K562 (cell line): ENCODE data around the gene EMP2. TPM values are rescaled to one million over a fixed set of nuclear protein-coding genes. Genes with fewer than 3 reads are reported as not detected.

Source experiments
- ATAC-seq: fragments of 200-7000 bp; cut with Tn5 transposase; 3 replicates; pipeline ENCODE4 v1.9.1; 2020; ENCODE audit warnings: moderate library complexity
- BruUV-seq: library from RNA; stranded (reverse); fragments of 400-500 nt; replicated peaks from 2 replicates; lab custom pipeline; 2021; lab: Mats Ljungman, UMichigan
- CTCF ChIA-PET: fragments of 300-600 bp; formaldehyde crosslinking; extraction: SDS; loops from one replicate; lab custom pipeline; 2021; ENCODE audit warnings: low intra/inter-chr PET ratio; lab: Yijun Ruan, JAX
- POLR2A ChIA-PET: fragments of 300-600, 350-650 bp; sonication (Branson Sonifier 250); formaldehyde crosslinking; extraction: SDS; loops from one replicate; lab custom pipeline; 2021; ENCODE audit warnings: antibody characterized with exemption, inconsistent platforms; lab: Yijun Ruan, JAX
- DNase-seq, 4 experiments: peaks; one replicate each; pipeline versions ENCODE4 v3.0.0 to v3.0.0-alpha.2; 2011 to 2018; ENCODE audit warnings: low spot score in 3 of 4, mixed read lengths in 3 of 4; ENCODE audit errors: extremely low read depth in 1 of 4
- FAIRE-seq: peaks from 2 replicates; lab custom pipeline; 2011; peaks lifted over from hg19 to GRCh38; lab: Jason Lieb, UNC
- H2AFZ ChIP-seq: 2 replicates; pipeline ENCODE4 v1.6.0; 2011; ENCODE audit warnings: low read depth, low read length, control low read depth, inconsistent platforms
- H3K27ac ChIP-seq: fragments of 200-600 bp; 3 replicates; pipeline ENCODE4 v1.8.0; 2011; ENCODE audit warnings: low read depth, mild to moderate bottlenecking, control low read depth, inconsistent platforms, low read length, moderate library complexity, mixed read lengths; ENCODE audit errors: extremely low read depth
- H3K27me3 ChIP-seq, 2 experiments: fragments of 300-600 bp in 1 of 2; 2 replicates in 1 of 2; 3 replicates in 1 of 2; pipeline versions ENCODE4 v1.6.0 to v1.8.0; 2011; ENCODE audit warnings: inconsistent platforms in 2 of 2, low read length in 2 of 2, mild to moderate bottlenecking in 1 of 2, mixed read lengths in 1 of 2, moderate library complexity in 1 of 2; ENCODE audit not compliant: control insufficient read depth in 2 of 2, insufficient read depth in 2 of 2
- H3K36me3 ChIP-seq: fragments of 300-600 bp; 3 replicates; pipeline ENCODE4 v1.8.0; 2011; ENCODE audit warnings: mild to moderate bottlenecking, low read length, inconsistent platforms; ENCODE audit not compliant: control insufficient read depth, insufficient read depth
- H3K4me1 ChIP-seq, 2 experiments: fragments of 200-600 bp in 1 of 2; replicated peaks in 1 of 2; 2 replicates in 1 of 2; 3 replicates in 1 of 2; pipeline versions ENCODE4 v1.5.1 to v1.8.0; 2011; ENCODE audit warnings: inconsistent platforms in 2 of 2, low read length in 2 of 2, mild to moderate bottlenecking in 1 of 2, mixed read lengths in 1 of 2, moderate library complexity in 1 of 2; ENCODE audit not compliant: control insufficient read depth in 2 of 2, insufficient read depth in 2 of 2
- H3K4me2 ChIP-seq: 2 replicates; pipeline ENCODE4 v1.6.1; 2011; ENCODE audit warnings: low read length, control low read depth, inconsistent platforms, mixed read lengths; ENCODE audit not compliant: insufficient read depth
- H3K4me3 ChIP-seq: fragments of 200-600 bp; sonication (generic), shearing (Covaris generic); 2 replicates; pipeline ENCODE4 v1.5.1; 2016; ENCODE audit warnings: control low read depth, inconsistent platforms
- H3K79me2 ChIP-seq: fragments of 200-600 bp; 3 replicates; pipeline ENCODE4 v1.8.0; 2011; ENCODE audit warnings: low read length, inconsistent platforms; ENCODE audit not compliant: control insufficient read depth, insufficient read depth
- H3K9ac ChIP-seq, 2 experiments: 2 replicates each; pipeline versions ENCODE4 v1.6.0 to v1.6.1; 2011; ENCODE audit warnings: low read depth in 2 of 2, low read length in 2 of 2, control low read depth in 1 of 2, inconsistent platforms in 1 of 2, mild to moderate bottlenecking in 1 of 2, mixed read lengths in 1 of 2; ENCODE audit not compliant: insufficient read depth in 1 of 2
- H3K9me1 ChIP-seq: one replicate; pipeline ENCODE4 v1.6.0; 2011; ENCODE audit warnings: inconsistent platforms, mild to moderate bottlenecking, low read length, moderate library complexity; ENCODE audit not compliant: control insufficient read depth, insufficient read depth
- H3K9me3 ChIP-seq: replicated peaks from 2 replicates; pipeline ENCODE4 v1.5.1; 2011; ENCODE audit warnings: low read depth, low read length, inconsistent platforms; ENCODE audit not compliant: control insufficient read depth, insufficient read depth
- H4K20me1 ChIP-seq: replicated peaks from 2 replicates; pipeline ENCODE4 v1.6.1; 2011; ENCODE audit warnings: low read length, inconsistent platforms, mixed read lengths; ENCODE audit not compliant: control insufficient read depth, insufficient read depth
- BCLAF1 ChIP-seq, 2 experiments: fragments of 450-650 bp in 1 of 2; IDR thresholded peaks; 2 replicates each; pipeline ENCODE4 v1.6.1; 2011 to 2017; ENCODE audit warnings: low read depth in 2 of 2, antibody characterized with exemption in 1 of 2, borderline replicate concordance in 1 of 2, low read length in 1 of 2, mild to moderate bottlenecking in 1 of 2, mixed read lengths in 1 of 2; ENCODE audit not compliant: control insufficient read depth in 1 of 2
- EP300 ChIP-seq: IDR thresholded peaks from 2 replicates; pipeline ENCODE4 v1.6.1; 2012; ENCODE audit warnings: low read length, improper control_type of control experiment
- FOXK2 ChIP-seq, 2 experiments: fragments of 450-650 bp; IDR thresholded peaks in 1 of 2; conservative IDR thresholded peaks in 1 of 2; 2 replicates each; pipeline ENCODE4 v1.6.1; 2016; ENCODE audit warnings: low read depth in 2 of 2, mild to moderate bottlenecking in 1 of 2
- KAT2B ChIP-seq: IDR thresholded peaks from one replicate; pipeline ENCODE4 v1.6.1; 2012; ENCODE audit warnings: low read depth, mild to moderate bottlenecking, control low read depth, inconsistent platforms, low read length, moderate library complexity
- MCM5 ChIP-seq: fragments of 450-650 bp; IDR thresholded peaks from 2 replicates; pipeline ENCODE4 v1.6.1; 2016; ENCODE audit warnings: low read depth
- MTA1 ChIP-seq: fragments of 450-650 bp; IDR thresholded peaks from 2 replicates; pipeline ENCODE4 v1.6.1; 2017; ENCODE audit warnings: borderline replicate concordance
- POLR3A ChIP-seq: IDR thresholded peaks from 2 replicates; pipeline ENCODE4 v1.6.1; 2011; ENCODE audit warnings: borderline replicate concordance, mild to moderate bottlenecking, moderate library complexity; ENCODE audit not compliant: insufficient read length, insufficient read depth; ENCODE audit errors: extremely low read depth
- SP1 ChIP-seq: sonication (generic); formaldehyde crosslinking; IDR thresholded peaks from 2 replicates; pipeline ENCODE4 v1.8.1; 2022; ENCODE audit warnings: mild to moderate bottlenecking, missing genetic modification reagents
- SRSF7 ChIP-seq: fragments of 200-400 bp; formaldehyde crosslinking; optimal IDR thresholded peaks from 2 replicates; pipeline ENCODE3; 2017; ENCODE audit warnings: mild to moderate bottlenecking, low read depth, low read length
- TBL1XR1 ChIP-seq, 2 experiments: IDR thresholded peaks; 2 replicates each; pipeline ENCODE4 v1.6.1; 2012; ENCODE audit warnings: improper control_type of control experiment in 2 of 2, low read length in 2 of 2, mild to moderate bottlenecking in 1 of 2
- THAP7 ChIP-seq: fragments of 250-450 bp; sonication (Bioruptor Pico); IDR thresholded peaks from 2 replicates; pipeline ENCODE4 v1.5.0; 2021
- ZFP1 ChIP-seq: fragments of 450-650 bp; formaldehyde crosslinking; IDR thresholded peaks from 2 replicates; pipeline ENCODE4 v1.4.0; 2020; ENCODE audit warnings: mild to moderate bottlenecking, mixed read lengths
- ZNF133 ChIP-seq: fragments of 250-450 bp; sonication (Bioruptor Pico); IDR thresholded peaks from 2 replicates; pipeline ENCODE4 v1.4.0; 2020; ENCODE audit warnings: mild to moderate bottlenecking
- ZNF143 ChIP-seq: sonication (generic); formaldehyde crosslinking; IDR thresholded peaks from 2 replicates; pipeline ENCODE4 v1.9.0; 2022; ENCODE audit warnings: mild to moderate bottlenecking, missing genetic modification reagents
- ZNF696 ChIP-seq: fragments of 250-450 bp; sonication (Bioruptor Pico); conservative IDR thresholded peaks from 2 replicates; pipeline ENCODE4 v1.4.0; 2020; ENCODE audit warnings: mild to moderate bottlenecking, moderate library complexity
- WGBS: fragments of 100-300 bp; shearing (Covaris generic); methylation state at CpG from one replicate; pipeline ENCODE4 v1.1.6; 2016; ENCODE audit warnings: low coverage, mixed read lengths; ENCODE audit not compliant: insufficient coverage; ENCODE audit errors: missing lambda C conversion rate; 5-methylcytosine and 5-hydroxymethylcytosine counted together
- in situ Hi-C: fragments of 300-500 bp; cut with MboI; formaldehyde crosslinking; loops from 4 replicates; pipeline ENCODE4 v1.15.0; 2018; ENCODE audit warnings: inconsistent platforms, mixed read lengths
- intact Hi-C: fragments of 100-400 bp; cut with micrococcal nuclease; formaldehyde crosslinking; loops from 2 replicates; pipeline ENCODE4 v1.14.2; 2022
- polyA plus RNA-seq, 8 experiments: library from polyadenylated mRNA; depleted of rRNA in 4 of 8; stranded (reverse) in 5 of 8; unstranded in 3 of 8; fragments of >200 nt; fragmentation: Nextera tagmentation in 2 of 8; fragmentation: Illumina TruSeq in 1 of 8; extraction: Ambion mirVana in 2 of 8; extraction: Trizol in 1 of 8; gene quantifications; 2 replicates each; pipeline versions ENCODE4 v1.2.1 to v1.2.3, GENCODE V29; 2011 to 2014; ENCODE audit warnings: inconsistent platforms in 1 of 8, missing spikeins in 1 of 8
- total RNA-seq, 7 experiments: library from RNA; depleted of rRNA in 6 of 7; stranded (reverse); fragments of >200 nt in 6 of 7; fragmentation: Illumina TruSeq in 2 of 7; extraction: Trizol in 2 of 7; gene quantifications; 2 replicates each; pipeline versions ENCODE4 v1.2.1 to v1.2.3, GENCODE V29; 2011 to 2021; ENCODE audit warnings: low replicate concordance in 1 of 7
- TF ChIP-seq, protein P1 (sequence below): sonication (generic); formaldehyde crosslinking; IDR thresholded peaks from 2 replicates; pipeline ENCODE4 v1.8.0; 2023; ENCODE audit warnings: mild to moderate bottlenecking, missing genetic modification reagents

Gene EMP2
- total and polyA plus RNA-seq, 9 of the 15 experiments (the other 6 are each of a cell fraction or from before 2014, with no cell fraction given): 0.73 to 6.2 (median 3.1) TPM

GRCh38 chr16:10625595-10626357 is 45.4 kb upstream of the EMP2 start (continued):
- TF ChIP-seq, protein P1, sequence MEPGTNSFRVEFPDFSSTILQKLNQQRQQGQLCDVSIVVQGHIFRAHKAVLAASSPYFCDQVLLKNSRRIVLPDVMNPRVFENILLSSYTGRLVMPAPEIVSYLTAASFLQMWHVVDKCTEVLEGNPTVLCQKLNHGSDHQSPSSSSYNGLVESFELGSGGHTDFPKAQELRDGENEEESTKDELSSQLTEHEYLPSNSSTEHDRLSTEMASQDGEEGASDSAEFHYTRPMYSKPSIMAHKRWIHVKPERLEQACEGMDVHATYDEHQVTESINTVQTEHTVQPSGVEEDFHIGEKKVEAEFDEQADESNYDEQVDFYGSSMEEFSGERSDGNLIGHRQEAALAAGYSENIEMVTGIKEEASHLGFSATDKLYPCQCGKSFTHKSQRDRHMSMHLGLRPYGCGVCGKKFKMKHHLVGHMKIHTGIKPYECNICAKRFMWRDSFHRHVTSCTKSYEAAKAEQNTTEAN (CRISPR knock-in tag): no peak
- TF ChIP-seq MCM5 (no peak), EP300 (peak; percentile 24; the same call in 1 of the 2 replicates), KAT2B (no peak)

- Histone ChIP-seq H3K79me2 (no peaks in the 10 kb centered on the region), H3K9me3 (no peaks in the 10 kb centered on the region), H3K27ac (no peak overlapping the region), H3K4me3 (no peak overlapping the region), H3K27me3 (no peaks in the 10 kb centered on the region; a peak in 1 of 5 replicates), H3K4me1 (peaks cover 27 to 39% of the 10 kb centered on the region in 2 experiments; a peak in 4 of 5 replicates), H4K20me1 (no peaks in the 10 kb centered on the region), H3K9me1 (no peaks in the 10 kb centered on the region), H3K36me3 (no peaks in the 10 kb centered on the region), H2AFZ (no peak overlapping the region), H3K4me2 (no peak overlapping the region), H3K9ac (no peak overlapping the region)
- DNase-seq (no peak), FAIRE-seq (no peak), ATAC-seq (no peak)
- CTCF ChIA-PET: no interaction called here
- intact Hi-C loops: no loop called here
- BruUV-seq: no TSS peak
- POLR2A ChIA-PET: interaction anchor here (0.6 to 1.3 kb wide), 3 partner anchors 15 to 1261 kb away, joined by 3 to 5 read pairs (median 3); no protein-coding TSS in a partner anchor
- WGBS: 51% methylated on average over 6 of the region's 6 CpGs
- in situ Hi-C loops: no loop called here
- TF ChIP-seq ZNF133: no peak
- TF ChIP-seq TBL1XR1 (IDR thresholded peaks at IDR 0.05; ENCODE audit: low read length in 2 of 2): no peak
- no peak for TF ChIP-seq POLR3A
- no peak for TF ChIP-seq BCLAF1 (IDR thresholded peaks at IDR 0.05; ENCODE audit: borderline replicate concordance in 1 of 2, control insufficient read depth in 1 of 2, low read depth in 2 of 2, low read length in 1 of 2)
- no peak for TF ChIP-seq FOXK2 (conservative IDR thresholded peaks at IDR 0.05 in 1 of 2, IDR thresholded peaks at IDR 0.05 in 1 of 2; ENCODE audit: low read depth in 2 of 2)
- TF ChIP-seq ZNF696: no peak
- TF ChIP-seq THAP7 (CRISPR knock-in tag): no peak
- TF ChIP-seq SP1 (CRISPR knock-in tag): no peak
- TF ChIP-seq ZFP1 (CRISPR knock-in tag): no peak
- no peak for TF ChIP-seq ZNF143 (CRISPR knock-in tag)
- TF ChIP-seq MTA1: no peak
- no peak for TF ChIP-seq SRSF7
Observed at GRCh38 chr16:10624527-10624926, 44.1 kb upstream of the EMP2 start.
